HepG2 (cell line): Measurements from ENCODE around the gene PRKCE. TPM values are rescaled to one million over a fixed set of nuclear protein-coding genes. Genes with fewer than 3 reads are reported as not detected.

Experiments used
- ATAC-seq: fragments of 200-7000 bp; cut with Tn5 transposase; 3 replicates; pipeline ENCODE4 v1.9.1; 2020; ENCODE audit warnings: mild to moderate bottlenecking, moderate library complexity
- BruUV-seq: library from RNA; stranded (reverse); fragments of 400-500 nt; replicated peaks from 2 replicates; lab custom pipeline; 2021; lab: Mats Ljungman, UMichigan
- CTCF ChIA-PET: fragments of 300-600 bp; formaldehyde crosslinking; extraction: SDS; loops from one replicate; lab custom pipeline; 2021; ENCODE audit warnings: low total read pairs, inconsistent platforms, low intra/inter-chr PET ratio; lab: Yijun Ruan, JAX
- POLR2A ChIA-PET: fragments of 350-600 bp; sonication (Branson Sonifier 250); formaldehyde crosslinking; loops from one replicate; lab custom pipeline; 2020; ENCODE audit warnings: antibody characterized with exemption, inconsistent platforms; lab: Yijun Ruan, JAX
- DNase-seq: peaks from one replicate; pipeline ENCODE4 v3.0.0-alpha.2; 2015; ENCODE audit warnings: low spot score
- FAIRE-seq: peaks from 3 replicates; lab custom pipeline; 2011; peaks lifted over from hg19 to GRCh38; lab: Jason Lieb, UNC
- H2AFZ ChIP-seq: one replicate; pipeline ENCODE4 v1.6.1; 2011; ENCODE audit warnings: low read length, inconsistent platforms
- H3K27ac ChIP-seq: fragments of 300-600 bp; 3 replicates; pipeline ENCODE4 v1.8.0; 2011; ENCODE audit warnings: mixed run types, mild to moderate bottlenecking, mixed read lengths, low read length, inconsistent platforms; ENCODE audit not compliant: insufficient read depth; ENCODE audit errors: extremely low read length
- H3K27me3 ChIP-seq, 2 experiments: fragments of 200-600 bp in 1 of 2; 2 replicates in 1 of 2; 3 replicates in 1 of 2; pipeline versions ENCODE4 v1.6.0 to v1.8.0; 2011; ENCODE audit warnings: low read length in 2 of 2, mild to moderate bottlenecking in 2 of 2, moderate library complexity in 2 of 2, inconsistent platforms in 1 of 2; ENCODE audit not compliant: insufficient read depth in 2 of 2, control insufficient read depth in 1 of 2
- H3K36me3 ChIP-seq, 2 experiments: fragments of 200-600 bp in 1 of 2; replicated peaks in 1 of 2; 2 replicates in 1 of 2; 3 replicates in 1 of 2; pipeline versions ENCODE4 v1.5.1 to v1.8.0; 2011; ENCODE audit warnings: low read length in 2 of 2, inconsistent platforms in 1 of 2; ENCODE audit not compliant: insufficient read depth in 2 of 2, control insufficient read depth in 1 of 2
- H3K4me1 ChIP-seq: 2 replicates; pipeline ENCODE4 v1.5.1; 2012; ENCODE audit warnings: low read length, inconsistent platforms; ENCODE audit not compliant: insufficient read depth
- H3K4me2 ChIP-seq: 2 replicates; pipeline ENCODE4 v1.6.0; 2011; ENCODE audit warnings: low read depth, low read length, inconsistent platforms
- H3K4me3 ChIP-seq, 3 experiments: fragments of 200-600 bp in 1 of 3; sonication (generic), shearing (Covaris generic) in 1 of 3; replicated peaks in 1 of 3; 2 replicates each; pipeline ENCODE4 v1.5.1; 2011 to 2016; ENCODE audit warnings: low read length in 3 of 3, inconsistent platforms in 2 of 3, low read depth in 2 of 3, mild to moderate bottlenecking in 2 of 3, control low read depth in 1 of 3, mixed read lengths in 1 of 3; ENCODE audit not compliant: insufficient read depth in 1 of 3
- H3K79me2 ChIP-seq: one replicate; pipeline ENCODE4 v1.6.1; 2011; ENCODE audit warnings: low read length, inconsistent platforms; ENCODE audit not compliant: insufficient read depth
- H3K9ac ChIP-seq: 2 replicates; pipeline ENCODE4 v1.6.0; 2011; ENCODE audit warnings: mild to moderate bottlenecking, low read depth, low read length, inconsistent platforms; ENCODE audit not compliant: insufficient read depth
- H3K9me3 ChIP-seq: 2 replicates; pipeline ENCODE4 v1.5.1; 2012; ENCODE audit warnings: mild to moderate bottlenecking, low read length
- H4K20me1 ChIP-seq: 2 replicates; pipeline ENCODE4 v1.6.0; 2011; ENCODE audit warnings: inconsistent platforms, mild to moderate bottlenecking, low read length, moderate library complexity; ENCODE audit not compliant: insufficient read depth
- CEBPZ ChIP-seq: IDR thresholded peaks from 2 replicates; pipeline ENCODE4 v1.6.1; 2012; ENCODE audit warnings: low read length, improper control_type of control experiment
- FOXA3 ChIP-seq: IDR thresholded peaks from 2 replicates; pipeline ENCODE4 v1.6.1; 2016; ENCODE audit warnings: missing genetic modification reagents, missing compliant biosample characterization
- FOXK2 ChIP-seq: fragments of 450-650 bp; IDR thresholded peaks from 2 replicates; pipeline ENCODE4 v1.6.1; 2016
- HOXA5 ChIP-seq: sonication (generic); formaldehyde crosslinking; IDR thresholded peaks from 2 replicates; pipeline ENCODE4 v1.4.0; 2020; ENCODE audit warnings: missing genetic modification reagents
- MXD4 ChIP-seq: IDR thresholded peaks from 2 replicates; pipeline ENCODE4 v1.6.1; 2016; ENCODE audit warnings: mild to moderate bottlenecking, missing biosample characterization, missing genetic modification reagents
- MZF1 ChIP-seq: sonication (generic); formaldehyde crosslinking; IDR thresholded peaks from 2 replicates; pipeline ENCODE4 v1.8.1; 2023; ENCODE audit warnings: mild to moderate bottlenecking, missing genetic modification reagents, borderline replicate concordance
- RCOR2 ChIP-seq: IDR thresholded peaks from 2 replicates; pipeline ENCODE4 v1.6.1; 2016; ENCODE audit warnings: missing biosample characterization, missing genetic modification reagents
- SNAI1 ChIP-seq: sonication (generic); formaldehyde crosslinking; IDR thresholded peaks from 2 replicates; pipeline ENCODE4 v1.5.0; 2020; ENCODE audit warnings: mild to moderate bottlenecking, missing genetic modification reagents, borderline replicate concordance
- TEAD3 ChIP-seq: optimal IDR thresholded peaks from 2 replicates; pipeline ENCODE3; 2016; ENCODE audit warnings: borderline replicate concordance
- ZBTB46 ChIP-seq: sonication (generic); formaldehyde crosslinking; IDR thresholded peaks from 2 replicates; pipeline ENCODE4 v1.4.0; 2020; ENCODE audit warnings: mild to moderate bottlenecking, missing genetic modification reagents, borderline replicate concordance
- ZFP36L2 ChIP-seq: sonication (generic); formaldehyde crosslinking; IDR thresholded peaks from 2 replicates; pipeline ENCODE4 v1.4.0; 2020; ENCODE audit warnings: missing genetic modification reagents
- ZNF251 ChIP-seq: sonication (generic); formaldehyde crosslinking; IDR thresholded peaks from 2 replicates; pipeline ENCODE4 v1.9.0; 2021; ENCODE audit warnings: mild to moderate bottlenecking, missing genetic modification reagents
- ZNF383 ChIP-seq: sonication (generic); formaldehyde crosslinking; IDR thresholded peaks from 2 replicates; pipeline ENCODE4 v1.4.0; 2020; ENCODE audit warnings: missing genetic modification reagents, mild to moderate bottlenecking, borderline replicate concordance
- ZNF547 ChIP-seq: sonication (generic); formaldehyde crosslinking; IDR thresholded peaks from 2 replicates; pipeline ENCODE4 v1.5.1; 2020; ENCODE audit warnings: mild to moderate bottlenecking, missing genetic modification reagents
- ZNF788 ChIP-seq: sonication (generic); formaldehyde crosslinking; IDR thresholded peaks from 2 replicates; pipeline ENCODE4 v1.5.0; 2020; ENCODE audit warnings: mild to moderate bottlenecking, missing genetic modification reagents, borderline replicate concordance
- ZSCAN30 ChIP-seq: sonication (generic); formaldehyde crosslinking; IDR thresholded peaks from 2 replicates; pipeline ENCODE4 v1.5.0; 2020; ENCODE audit warnings: mild to moderate bottlenecking, missing genetic modification reagents
- WGBS: methylation state at CpG from one replicate; pipeline ENCODE4 v1.1.6; 2017; ENCODE audit warnings: low lambda C conversion rate; 5-methylcytosine and 5-hydroxymethylcytosine counted together
- in situ Hi-C: cut with HindIII; loops from 2 replicates; pipeline ENCODE4 v1.10.0; 2017; ENCODE audit warnings: low pct_unique_long_range_greater_than_20kb; ENCODE audit not compliant: extremely low pct_ligation_motif_present
- intact Hi-C: fragments of 100-400 bp; cut with micrococcal nuclease; formaldehyde crosslinking; loops from one replicate; pipeline ENCODE4 v1.10.0; 2022; ENCODE audit not compliant: unreplicated experiment
- polyA plus RNA-seq, 8 experiments: library from polyadenylated mRNA; depleted of rRNA in 3 of 8; stranded (reverse) in 7 of 8; unstranded in 1 of 8; fragments of >200 nt; fragmentation: Illumina TruSeq in 4 of 8; extraction: Trizol in 4 of 8; gene quantifications; 2 replicates each; pipeline versions ENCODE4 v1.2.1 to v1.2.3, GENCODE V29; 2011 to 2016; ENCODE audit warnings: low read depth in 4 of 8, missing spikeins in 1 of 8, mixed read lengths in 1 of 8; ENCODE audit not compliant: insufficient read depth in 1 of 8
- total RNA-seq, 5 experiments: library from RNA; depleted of rRNA; stranded (reverse); fragments of >200 nt; fragmentation: Illumina TruSeq; extraction: Trizol; gene quantifications; 2 replicates each; pipeline ENCODE4 v1.2.3, GENCODE V29; 2016; ENCODE audit warnings: low read depth in 1 of 5

The PRKCE gene
- total and polyA plus RNA-seq, 2 of the 13 experiments (the other 11 are each of a cell fraction or from before 2014, with no cell fraction given): 1.0 to 3.9 TPM

- no peak for TF ChIP-seq RCOR2 (CRISPR knock-in tag)
- no peak for TF ChIP-seq ZBTB46
- TF ChIP-seq FOXA3 (CRISPR knock-in tag): no peak
Observed at GRCh38 chr2:45962177-45962921, 310.9 kb downstream of the PRKCE start (continued).

GRCh38 chr2:45963816-45964215 lies 312.3 kb downstream of the PRKCE start:
- H4K20me1 ChIP-seq: no peaks in the 10 kb centered on the region
- no peak overlapping the region for H3K4me2 ChIP-seq
- ChIA-PET POLR2A (interaction anchor here (1.0 kb wide), 1 partner anchor 28 kb away, joined by 3 read pairs; no protein-coding TSS in a partner anchor), CTCF (no interaction called here)
- H3K4me1 ChIP-seq: peaks cover 33% of the 10 kb centered on the region
- H3K4me3 ChIP-seq: no peak overlapping the region
- in situ Hi-C loops: no loop called here
- H3K9me3 ChIP-seq: no peaks in the 10 kb centered on the region
- H2AFZ ChIP-seq: no peak overlapping the region
- H3K9ac ChIP-seq: no peak overlapping the region
- BruUV-seq: no TSS peak
- no peaks in the 10 kb centered on the region for H3K79me2 ChIP-seq
- no peaks in the 10 kb centered on the region for H3K36me3 ChIP-seq
- no peak overlapping the region for H3K27ac ChIP-seq
- intact Hi-C loops: no loop called here
- no peaks in the 10 kb centered on the region for H3K27me3 ChIP-seq
- TF ChIP-seq CEBPZ (no peak), FOXK2 (no peak), TEAD3 (CRISPR knock-in tag) (no peak), ZFP36L2 (CRISPR knock-in tag) (no peak), ZNF547 (CRISPR knock-in tag) (no peak), MXD4 (no peak), MZF1 (CRISPR knock-in tag) (no peak), ZNF251 (CRISPR knock-in tag) (no peak), HOXA5 (CRISPR knock-in tag) (no peak), ZSCAN30 (no peak), ZNF383 (CRISPR knock-in tag) (no peak), SNAI1 (CRISPR knock-in tag) (no peak), ZNF788 (no peak)
- ATAC-seq (no peak), DNase-seq (no peak), FAIRE-seq (no peak)
- WGBS: 68% methylated on average over 7 of the region's 7 CpGs
